B cell (primary cell): ENCODE measurements around the gene C11orf91.

Source experiments
- CTCF ChIP-seq: fragments of 200-600 bp; IDR thresholded peaks from one replicate; pipeline ENCODE4 v1.8.0; 2022; ENCODE audit warnings: antibody characterized with exemption, mild to moderate bottlenecking
- EZH2 ChIP-seq: IDR thresholded peaks from 2 replicates; pipeline ENCODE4 v1.6.1; 2012; ENCODE audit warnings: borderline replicate concordance, low read depth, mild to moderate bottlenecking, moderate library complexity, low read length; ENCODE audit not compliant: insufficient read depth, poor library complexity, severe bottlenecking

- no peak for TF ChIP-seq EZH2
- no peak for TF ChIP-seq CTCF
Observed at GRCh38 chr11:33665350-33666106, 35.1 kb downstream of the C11orf91 start.
